CD4-positive, alpha-beta T cell treated with Interferon gamma for 1 hour (primary cell): ENCODE data around the gene CCDC60.

Source experiments
- DNase-seq: peaks from one replicate; pipeline ENCODE4 v3.0.0-alpha.2; 2020

Gene CCDC60

GRCh38 chr12:119448611-119449131 lies 114.1 kb downstream of the CCDC60 start:
- no peak for DNase-seq

- DNase-seq: no peak
These were observed 116.2 kb downstream of the CCDC60 start for GRCh38 chr12:119450771-119451170.

- DNase-seq: no peak
These were observed 122.3 kb downstream of the CCDC60 start for GRCh38 chr12:119456824-119457223.

GRCh38 chr12:119457271-119457670 lies 122.7 kb downstream of the CCDC60 start:
- no peak for DNase-seq

- no peak for DNase-seq
These were observed 125.0 kb downstream of the CCDC60 start for GRCh38 chr12:119459481-119459880.

GRCh38 chr12:119460876-119461275 lies 126.3 kb downstream of the CCDC60 start:
- no peak for DNase-seq

- no peak for DNase-seq
These were observed 127.2 kb downstream of the CCDC60 start for GRCh38 chr12:119461636-119462214.

- DNase-seq: no peak
These were observed 128.8 kb downstream of the CCDC60 start for GRCh38 chr12:119463211-119463926.

GRCh38 chr12:119468296-119468695 lies 133.8 kb downstream of the CCDC60 start:
- no peak for DNase-seq

GRCh38 chr12:119475650-119476049 lies 141.1 kb downstream of the CCDC60 start:
- no peak for DNase-seq

GRCh38 chr12:119476951-119477350 lies 142.4 kb downstream of the CCDC60 start:
- no peak for DNase-seq

- DNase-seq: no peak
These were observed 144.6 kb downstream of the CCDC60 start for GRCh38 chr12:119479121-119479561.

GRCh38 chr12:119480551-119480950 lies 146.0 kb downstream of the CCDC60 start:
- no peak for DNase-seq

- DNase-seq: no peak
These were observed 152.1 kb downstream of the CCDC60 start for GRCh38 chr12:119486599-119487154.

GRCh38 chr12:119491814-119492213 lies 157.3 kb downstream of the CCDC60 start:
- no peak for DNase-seq

- no peak for DNase-seq
These were observed 165.7 kb downstream of the CCDC60 start for GRCh38 chr12:119500209-119500608.

GRCh38 chr12:119501052-119501451 lies 166.5 kb downstream of the CCDC60 start:
- DNase-seq: no peak

- DNase-seq: no peak
These were observed 170.5 kb downstream of the CCDC60 start for GRCh38 chr12:119505001-119505400.

GRCh38 chr12:119512772-119513497 lies 178.4 kb downstream of the CCDC60 start:
- DNase-seq: no peak

- DNase-seq: no peak
These were observed 193.7 kb downstream of the CCDC60 start for GRCh38 chr12:119528241-119528640.

- no peak for DNase-seq
These were observed 205.9 kb downstream of the CCDC60 start for GRCh38 chr12:119540476-119540875.

GRCh38 chr12:119544765-119545625 lies 210.5 kb downstream of the CCDC60 start:
- peak; percentile 10 for DNase-seq
